SK-N-MC (cell line): ENCODE data around the gene UGP2.

ENCODE experiments used
- EZH2 ChIP-seq: fragments of 200-600 bp; sonication (generic); IDR thresholded peaks from one replicate; pipeline ENCODE4 v1.6.1; 2017; ENCODE audit warnings: antibody characterized with exemption
- FOXP2 ChIP-seq: optimal IDR thresholded peaks from 2 replicates; pipeline ENCODE3; 2011; ENCODE audit warnings: mild to moderate bottlenecking, moderate library complexity; ENCODE audit not compliant: insufficient read depth; ENCODE audit errors: extremely low read length, control extremely low read depth
- POLR2AphosphoS5 ChIP-seq: IDR thresholded peaks from 2 replicates; pipeline ENCODE4 v1.6.1; 2012; ENCODE audit warnings: mild to moderate bottlenecking, low read depth, low read length, borderline replicate concordance

- TF ChIP-seq EZH2 (no peak), POLR2AphosphoS5 (no peak), FOXP2 (no peak)
Observed at GRCh38 chr2:63879876-63880433, 38.3 kb downstream of the UGP2 start.
